Measurements from ENCODE around the gene TMPRSS3. TPM values are rescaled to one million over a fixed set of nuclear protein-coding genes. Genes with fewer than 3 reads are reported as not detected.

The TMPRSS3 gene
- total RNA-seq, 1 donor from 2014 or later = not detected

- H3K4me3 Mint-ChIP-seq = peak overlapping the region; percentile 62
- no peaks in the 10 kb centered on the region for H3K36me3 Mint-ChIP-seq
- H2AFZ ChIP-seq (replicated peaks) = no peak overlapping the region
Measured at GRCh38 chr21:42397746-42398394, 2.0 kb upstream of the TMPRSS3 start.

GRCh38 chr21:42396799-42397745 lies 1.2 kb upstream of the TMPRSS3 start:
- Histone ChIP-seq H3K4me1 (peaks cover 5% of the 10 kb centered on the region), H3K36me3 (no peaks in the 10 kb centered on the region), H3K9ac (no peak overlapping the region), H3K27ac (no peak overlapping the region), H3K4me3 (no peak overlapping the region), H2AFZ (replicated peaks) (no peak overlapping the region), H4K20me1 (ENCODE audit: low read depth) (no peaks in the 10 kb centered on the region), H3K27me3 (no peaks in the 10 kb centered on the region), H3K9me3 (ENCODE audit: low read depth) (no peaks in the 10 kb centered on the region), H3K4me2 (no peak overlapping the region), H3F3A (ENCODE audit: low read depth) (no peaks in the 10 kb centered on the region), H3K79me2 (ENCODE audit: low read depth) (no peaks in the 10 kb centered on the region)
- no peaks in the 10 kb centered on the region for H3K9me3 Mint-ChIP-seq
- peaks cover 9% of the 10 kb centered on the region for H3K27me3 Mint-ChIP-seq (ENCODE audit: insufficient read depth, low read depth)
- H3K27ac Mint-ChIP-seq = no peak overlapping the region
- no peaks in the 10 kb centered on the region for H3K36me3 Mint-ChIP-seq
- TF ChIP-seq CTCF (IDR thresholded peaks at IDR 0.05) = no peak
- no peak for TF ChIP-seq EZH2 (IDR thresholded peaks at IDR 0.05)
- TF ChIP-seq EZH2phosphoT487 (IDR thresholded peaks at IDR 0.05) = no peak
- no peak for DNase-seq (ENCODE audit: low spot score)
- no peak overlapping the region for H3K4me3 Mint-ChIP-seq
- H3K4me1 Mint-ChIP-seq = peaks cover 21% of the 10 kb centered on the region

More at GRCh38 chr21:42397746-42398394, 2.0 kb upstream of the TMPRSS3 start:
- peaks cover 16% of the 10 kb centered on the region for H3K4me1 Mint-ChIP-seq
- peak overlapping the region; percentile 6 for H3K27ac Mint-ChIP-seq
- peaks cover 9% of the 10 kb centered on the region for H3K27me3 Mint-ChIP-seq (ENCODE audit: insufficient read depth, low read depth)
- H3K9me3 ChIP-seq (ENCODE audit: low read depth) = no peaks in the 10 kb centered on the region
- no peaks in the 10 kb centered on the region for H3F3A ChIP-seq (ENCODE audit: low read depth)
- no peaks in the 10 kb centered on the region for H4K20me1 ChIP-seq (ENCODE audit: low read depth)
- H3K4me2 ChIP-seq = no peak overlapping the region
- H3K27ac ChIP-seq = no peak overlapping the region
- TF ChIP-seq CTCF (IDR thresholded peaks at IDR 0.05) (no peak), EZH2 (IDR thresholded peaks at IDR 0.05) (no peak), EZH2phosphoT487 (IDR thresholded peaks at IDR 0.05) (no peak)
- no peaks in the 10 kb centered on the region for H3K79me2 ChIP-seq (ENCODE audit: low read depth)
- H3K9ac ChIP-seq = no peak overlapping the region
- DNase-seq (ENCODE audit: low spot score) = no peak
- H3K36me3 ChIP-seq = no peaks in the 10 kb centered on the region
- no peaks in the 10 kb centered on the region for H3K27me3 ChIP-seq
- no peaks in the 10 kb centered on the region for H3K9me3 Mint-ChIP-seq
- H3K4me1 ChIP-seq = peaks cover 5% of the 10 kb centered on the region
- no peak overlapping the region for H3K4me3 ChIP-seq

- Mint-ChIP-seq H3K4me3 (no peak overlapping the region), H3K27ac (no peak overlapping the region)
- H3K27me3 ChIP-seq = no peaks in the 10 kb centered on the region
Measured at GRCh38 chr21:42395302-42395701, 550 bp downstream of the TMPRSS3 start.

More at GRCh38 chr21:42395302-42395701, 550 bp downstream of the TMPRSS3 start:
- Mint-ChIP-seq H3K9me3 (no peaks in the 10 kb centered on the region), H3K4me1 (peaks cover 22% of the 10 kb centered on the region), H3K27me3 (ENCODE audit: insufficient read depth, low read depth) (peaks cover 9% of the 10 kb centered on the region), H3K36me3 (no peaks in the 10 kb centered on the region)
- Histone ChIP-seq H3K79me2 (ENCODE audit: low read depth) (no peaks in the 10 kb centered on the region), H3K9me3 (ENCODE audit: low read depth) (no peaks in the 10 kb centered on the region), H3K4me3 (no peak overlapping the region), H3K36me3 (no peaks in the 10 kb centered on the region), H3K9ac (no peak overlapping the region), H4K20me1 (ENCODE audit: low read depth) (no peaks in the 10 kb centered on the region), H3K4me2 (no peak overlapping the region), H3F3A (ENCODE audit: low read depth) (no peaks in the 10 kb centered on the region), H3K4me1 (peaks cover 5% of the 10 kb centered on the region), H2AFZ (replicated peaks) (no peak overlapping the region), H3K27ac (no peak overlapping the region)
- DNase-seq (ENCODE audit: low spot score) = no peak
- TF ChIP-seq EZH2phosphoT487 (IDR thresholded peaks at IDR 0.05) = no peak

All from neural progenitor cell (in vitro differentiated cells).